Measurements from ENCODE around the gene CENPK.
"Not testable (repeated sequence)": the region's sequence is repeated elsewhere in the genome, so short reads cannot be mapped to it uniquely, and the experiment has no call there.

Gene CENPK, protein sequence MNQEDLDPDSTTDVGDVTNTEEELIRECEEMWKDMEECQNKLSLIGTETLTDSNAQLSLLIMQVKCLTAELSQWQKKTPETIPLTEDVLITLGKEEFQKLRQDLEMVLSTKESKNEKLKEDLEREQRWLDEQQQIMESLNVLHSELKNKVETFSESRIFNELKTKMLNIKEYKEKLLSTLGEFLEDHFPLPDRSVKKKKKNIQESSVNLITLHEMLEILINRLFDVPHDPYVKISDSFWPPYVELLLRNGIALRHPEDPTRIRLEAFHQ

DNA sequence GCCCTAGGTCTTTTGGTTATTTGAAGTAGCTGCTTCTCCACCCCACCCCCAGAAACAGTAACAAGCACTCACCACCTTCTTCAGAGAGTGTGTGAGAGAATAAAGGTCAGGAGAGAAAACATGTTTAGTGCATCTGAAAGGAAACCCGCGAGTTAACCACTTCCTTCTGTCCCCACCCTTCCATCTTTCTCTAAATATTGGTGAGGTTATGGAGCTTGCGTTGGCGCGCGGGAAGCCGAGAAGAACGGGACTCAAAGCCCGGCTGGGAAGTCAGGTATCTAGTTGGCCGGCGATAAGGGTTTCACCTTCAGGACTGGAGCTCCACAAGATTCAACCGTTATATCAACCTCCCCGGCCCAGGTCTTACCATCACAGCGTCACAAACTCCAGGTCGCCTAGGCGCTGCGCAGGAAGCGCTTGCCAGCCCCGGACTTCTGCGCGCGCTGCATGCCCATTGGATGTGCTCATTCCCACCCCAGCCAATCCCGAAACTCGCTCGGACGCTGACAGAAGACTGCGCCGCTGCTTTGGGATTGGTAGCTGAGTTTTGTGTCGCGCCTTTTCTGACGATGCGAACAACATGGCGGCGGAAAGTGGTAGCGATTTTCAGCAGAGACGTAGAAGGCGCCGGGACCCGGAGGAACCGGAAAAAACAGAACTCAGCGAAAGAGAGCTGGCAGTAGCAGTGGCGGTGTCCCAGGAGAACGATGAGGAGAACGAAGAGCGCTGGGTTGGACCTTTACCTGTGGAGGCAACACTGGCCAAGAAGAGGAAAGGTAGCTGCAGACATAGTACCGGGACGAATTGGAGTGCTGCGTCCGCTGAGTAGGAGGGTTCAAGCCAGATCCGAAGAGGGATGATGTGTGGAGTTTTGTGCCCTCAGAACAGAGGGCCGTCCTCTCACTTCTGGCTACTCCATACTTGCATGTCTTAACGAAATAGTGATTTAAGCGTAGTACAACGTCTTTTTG, at the start of gene CENPK, which contains the start of gene PPWD1:
Gene CENPK (minus strand): TSS at position 438 of the 971 bp plus-strand sequence. CDS start 8,261 bp downstream, outside the sequence.
Gene PPWD1 (plus strand): TSS at position 566 of the 971 bp plus-strand sequence. CDS start 15 bp downstream, at position 581.
- peak; percentile 74 for DNase-seq (ENCODE audit: low read depth)

DNA sequence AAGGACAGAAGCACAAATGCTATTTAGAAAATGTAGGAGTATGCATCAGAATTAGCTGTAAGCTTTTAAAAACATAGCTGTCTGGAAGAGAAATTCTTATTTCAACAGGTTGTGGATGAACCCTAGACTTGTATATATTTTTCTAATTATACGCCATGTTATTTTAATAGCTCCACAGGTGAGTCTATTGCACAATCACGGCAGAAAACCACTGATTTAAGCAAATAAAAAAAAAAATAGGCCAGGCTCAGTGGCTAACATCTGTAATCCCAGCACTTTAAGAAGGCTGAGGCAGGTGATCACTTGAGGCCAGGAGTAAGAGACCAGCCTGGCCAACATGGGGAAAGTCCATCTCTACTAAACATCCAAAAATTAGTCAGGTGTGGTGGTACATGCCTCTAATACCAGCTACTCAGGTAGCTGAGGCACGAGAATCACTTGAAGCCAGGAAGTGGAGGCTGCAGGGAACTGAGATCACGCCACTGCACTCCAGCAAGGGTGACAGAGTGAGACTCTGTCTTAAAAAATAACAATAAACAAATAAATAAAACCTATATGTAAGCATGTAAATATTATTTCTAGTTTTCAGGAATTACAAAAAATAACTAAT, 49.4 kb upstream of the CENPK start:
- DNase-seq (ENCODE audit: low read depth): no peak

GRCh38 chr5:65611524-65611923, 48.6 kb upstream of the CENPK start:
- peak; percentile 58 for DNase-seq (ENCODE audit: low read depth)

GRCh38 chr5:65601761-65602160, 38.8 kb upstream of the CENPK start:
- DNase-seq (ENCODE audit: low read depth): not testable (repeated sequence)

DNA sequence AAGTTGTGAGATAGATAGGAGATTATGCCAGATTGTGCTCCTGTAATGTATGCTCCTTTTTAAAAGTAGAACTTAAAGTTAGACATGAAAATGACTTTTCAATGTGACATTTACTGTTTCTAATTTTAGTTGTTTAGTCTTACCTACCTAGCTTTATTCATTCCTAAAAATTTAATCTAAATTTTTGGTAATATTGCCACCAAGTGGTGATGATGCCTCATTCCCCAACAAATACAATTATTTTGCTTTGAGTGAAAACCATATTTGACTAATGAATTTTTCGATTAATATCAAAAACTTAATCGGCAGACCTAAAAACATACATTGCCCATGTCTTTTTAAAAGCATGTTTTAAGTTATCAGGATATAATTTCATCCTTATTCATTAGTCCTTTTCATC, 25.7 kb upstream of the CENPK start:
- no peak for DNase-seq (ENCODE audit: low read depth)

- no peak for DNase-seq (ENCODE audit: low read depth)
These were observed 14.2 kb upstream of the CENPK start for GRCh38 chr5:65577141-65577540.

GRCh38 chr5:65570598-65571226, 7.7 kb upstream of the CENPK start:
- DNase-seq (ENCODE audit: low read depth): no peak

DNA sequence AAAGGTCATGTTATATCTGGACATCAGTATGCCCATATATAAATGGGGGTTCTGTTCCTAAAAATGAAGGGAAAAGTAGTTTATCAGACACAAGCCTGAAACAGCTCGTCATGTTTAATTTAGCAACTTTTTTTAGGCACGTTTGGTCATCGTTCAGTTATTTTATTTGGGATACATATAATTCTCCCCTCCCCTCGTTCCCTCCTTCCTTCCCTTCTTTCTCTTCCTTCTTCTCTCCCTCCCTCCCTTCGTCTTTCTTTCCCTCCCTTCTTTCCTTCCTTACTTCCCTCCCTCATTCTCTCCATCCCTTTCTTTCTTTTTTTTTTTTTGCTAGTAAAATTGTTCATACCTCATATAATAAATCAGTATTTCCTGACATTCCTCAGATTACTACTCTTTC, 3.5 kb upstream of the CENPK start:
- no peak for DNase-seq (ENCODE audit: low read depth)

GRCh38 chr5:65563777-65564176, 809 bp upstream of the CENPK start:
- DNase-seq (ENCODE audit: low read depth): no peak

DNA sequence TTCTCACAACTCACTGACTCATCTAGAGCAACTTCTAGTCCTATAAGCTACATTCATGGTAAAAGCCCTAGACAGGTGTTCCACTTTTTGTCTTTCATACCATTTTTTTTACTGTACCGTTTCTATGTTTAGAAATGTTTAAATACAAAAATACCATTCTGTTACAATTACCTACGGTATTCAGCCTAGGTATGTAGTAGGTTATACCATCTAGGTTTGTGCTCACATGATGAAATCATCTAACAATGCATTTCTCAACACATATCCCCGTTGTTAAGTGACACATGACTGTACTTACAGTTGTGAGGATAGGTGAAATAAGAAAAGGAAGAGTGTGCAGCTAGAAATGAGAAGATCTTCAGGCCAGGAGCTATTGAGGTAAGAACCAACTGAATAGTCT, 6.2 kb downstream of the CENPK start:
- no peak for DNase-seq (ENCODE audit: low read depth)

DNA sequence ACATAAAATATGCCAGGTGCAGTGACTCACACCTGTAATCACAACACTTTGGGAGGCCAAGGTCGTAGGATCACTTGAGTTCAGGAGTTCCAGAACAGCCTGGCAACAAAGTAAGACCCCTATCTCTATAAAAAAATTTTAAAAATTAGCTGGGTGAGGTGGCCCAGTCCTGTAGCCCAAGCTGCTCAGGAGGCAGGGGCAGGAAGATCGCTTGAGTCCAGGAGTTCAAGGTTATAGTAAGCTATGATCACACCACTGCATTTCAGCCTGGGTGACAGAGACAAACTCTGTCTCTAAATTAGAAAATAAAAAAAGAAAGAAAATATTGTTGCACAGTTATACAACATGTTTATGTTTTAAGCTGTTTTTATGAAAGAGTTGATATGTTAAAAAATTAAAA, 6.8 kb downstream of the CENPK start:
- no peak for DNase-seq (ENCODE audit: low read depth)

- DNase-seq (ENCODE audit: low read depth): no peak
These were observed 7.7 kb downstream of the CENPK start for GRCh38 chr5:65555287-65555686.

DNA sequence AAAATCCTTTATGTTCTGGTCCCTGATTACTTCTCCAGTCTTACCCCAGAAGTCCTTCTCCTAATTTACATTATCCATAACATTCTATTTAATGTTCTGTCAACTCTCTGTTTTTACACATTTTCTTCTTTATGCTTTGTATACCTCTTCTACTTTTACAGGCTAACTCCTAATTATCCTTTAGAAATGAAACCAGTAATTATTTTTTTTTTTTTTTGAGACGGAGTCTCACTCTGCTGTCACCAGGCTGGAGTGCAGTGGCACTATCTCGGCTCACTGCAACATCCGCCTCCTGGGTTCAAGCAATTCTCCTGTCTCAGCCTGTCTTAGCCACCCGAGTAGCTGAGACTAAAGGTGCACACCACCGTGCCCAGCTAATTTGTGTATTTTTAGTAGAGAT, 9.0 kb downstream of the CENPK start:
- DNase-seq (ENCODE audit: low read depth): no peak

DNA sequence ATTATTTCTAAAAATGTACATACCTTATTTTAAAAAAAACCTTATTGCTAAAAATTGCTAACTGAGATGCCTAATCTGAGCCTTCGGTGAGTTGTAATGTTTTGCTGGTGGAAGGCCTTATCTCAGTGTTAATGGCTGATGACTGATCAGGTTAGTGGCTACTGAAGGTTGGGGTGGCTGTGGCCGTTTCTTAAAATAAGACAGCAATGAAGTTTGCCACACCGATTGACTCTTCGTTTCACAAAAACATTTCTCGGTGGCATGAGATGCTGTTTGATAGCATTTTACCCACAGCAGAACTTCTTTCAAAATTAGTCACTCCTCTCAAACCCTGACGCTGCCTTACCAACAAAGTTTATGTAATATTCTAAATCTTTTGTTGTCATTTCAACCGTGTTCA, 14.7 kb downstream of the CENPK start:
- DNase-seq (ENCODE audit: low read depth): no peak

- DNase-seq (ENCODE audit: low read depth): no peak
These were observed 16.8 kb downstream of the CENPK start for GRCh38 chr5:65546141-65546540.

DNA sequence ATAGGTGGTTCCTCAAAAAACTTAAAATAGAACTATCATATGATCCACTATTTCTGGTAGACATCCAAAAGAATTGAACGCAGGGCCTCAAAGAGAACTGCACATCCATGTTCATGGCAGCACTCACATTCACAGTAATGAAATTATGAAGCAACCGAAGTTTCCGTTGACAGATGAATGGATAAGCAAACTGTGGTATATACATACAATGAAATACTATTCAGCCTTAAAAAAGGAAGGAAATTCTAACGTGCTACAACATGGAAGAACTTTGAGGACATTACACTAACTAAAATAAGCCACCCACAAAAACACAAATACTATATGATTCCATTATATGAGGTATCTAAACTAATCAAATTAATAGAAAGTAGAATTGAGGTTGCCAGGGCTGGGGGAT, 18.5 kb downstream of the CENPK start:
- no peak for DNase-seq (ENCODE audit: low read depth)

GRCh38 chr5:65539827-65540226, 23.1 kb downstream of the CENPK start:
- no peak for DNase-seq (ENCODE audit: low read depth)

GRCh38 chr5:65535529-65535987, 27.4 kb downstream of the CENPK start:
- no peak for DNase-seq (ENCODE audit: low read depth)

- DNase-seq (ENCODE audit: low read depth): no peak
These were observed 32.1 kb downstream of the CENPK start for GRCh38 chr5:65530904-65531303.

GRCh38 chr5:65525726-65526125, 37.2 kb downstream of the CENPK start:
- no peak for DNase-seq (ENCODE audit: low read depth)

GRCh38 chr5:65512170-65512937, 50.6 kb downstream of the CENPK start:
- no peak for DNase-seq (ENCODE audit: low read depth)
